T-cell (primary cell): ENCODE results near the gene TUBG2. TPM values are rescaled to one million over a fixed set of nuclear protein-coding genes. Genes with fewer than 3 reads are reported as not detected.
"Not testable (repeated sequence)": the region's sequence is repeated elsewhere in the genome, so short reads cannot be mapped to it uniquely, and the experiment has no call there.

ENCODE experiments used
- ATAC-seq, 4 experiments: fragments of 200-7000 bp in 3 of 4; fragments of 150-1000 bp in 1 of 4; cut with Tn5 transposase; replicated peaks in 1 of 4; 1 replicate in 3 of 4; 2 replicates in 1 of 4; pipeline ENCODE4 v1.10.0; 2021; ENCODE audit warnings: moderate library complexity in 3 of 4, mild to moderate bottlenecking in 2 of 4, moderate number of reproducible peaks in 1 of 4
- CTCF ChIA-PET, 2 donors: fragments of 300-600 bp; sonication (Branson Sonifier 250); formaldehyde crosslinking; loops; one replicate each; lab custom pipeline; 2022; ENCODE audit warnings: antibody characterized with exemption in 2 of 2; lab: Charles Lee
- POLR2A ChIA-PET, 2 donors: fragments of 300-600 bp; sonication (Branson Sonifier 250); formaldehyde crosslinking; loops; one replicate each; lab custom pipeline; 2022; ENCODE audit warnings: antibody characterized with exemption in 2 of 2; lab: Charles Lee
- DNase-seq, 35 experiments: peaks; one replicate each; pipeline versions ENCODE4 v3.0.0 to v3.0.0-alpha.2; 2013 to 2023
- H3K27ac ChIP-seq: one replicate; pipeline ENCODE4 v1.5.1; 2013; ENCODE audit warnings: low read length
- H3K27me3 ChIP-seq, 2 experiments: replicated peaks in 1 of 2; 1 replicate in 1 of 2; 2 replicates in 1 of 2; pipeline versions ENCODE4 v1.6.1 to v1.7.0; 2013; ENCODE audit warnings: low read length in 1 of 2, mixed read lengths in 1 of 2; ENCODE audit not compliant: control insufficient read depth in 2 of 2, insufficient read depth in 2 of 2; ENCODE audit errors: extremely low read depth in 1 of 2
- H3K36me3 ChIP-seq, 2 donors: 1 replicate in 1 of 2; 2 replicates in 1 of 2; pipeline versions ENCODE4 v1.6.1 to v1.7.0; 2013; ENCODE audit warnings: low read length in 1 of 2; ENCODE audit not compliant: control insufficient read depth in 2 of 2, insufficient read depth in 1 of 2; ENCODE audit errors: extremely low read depth in 1 of 2
- H3K4me1 ChIP-seq, 2 experiments: 1 replicate in 1 of 2; 2 replicates in 1 of 2; pipeline versions ENCODE4 v1.6.1 to v1.7.0; 2013; ENCODE audit warnings: low read length in 2 of 2, mixed read lengths in 1 of 2; ENCODE audit not compliant: insufficient read depth in 2 of 2, control insufficient read depth in 1 of 2; ENCODE audit errors: extremely low read depth in 1 of 2
- H3K4me3 ChIP-seq, 2 donors: 1 replicate in 1 of 2; 2 replicates in 1 of 2; pipeline versions ENCODE4 v1.5.1 to v1.7.0; 2013; ENCODE audit warnings: mild to moderate bottlenecking in 2 of 2, low read length in 1 of 2, moderate library complexity in 1 of 2; ENCODE audit not compliant: control insufficient read depth in 1 of 2; ENCODE audit errors: extremely low read depth in 1 of 2
- H3K9me3 ChIP-seq: 2 replicates; pipeline ENCODE4 v1.7.0; 2013
- H3K27ac Mint-ChIP-seq, 2 donors: one replicate each; pipeline ENCODE4 v1.8.0; 2020 to 2021; ENCODE audit warnings: mild to moderate bottlenecking in 2 of 2, mixed read lengths in 2 of 2
- H3K27me3 Mint-ChIP-seq, 2 donors: one replicate each; pipeline ENCODE4 v1.8.0; 2021 to 2022; ENCODE audit warnings: mixed read lengths in 2 of 2
- H3K36me3 Mint-ChIP-seq: one replicate; pipeline ENCODE4 v1.8.0; 2021; ENCODE audit warnings: mixed read lengths
- H3K4me1 Mint-ChIP-seq, 3 donors: one replicate each; pipeline ENCODE4 v1.8.0; 2020 to 2022; ENCODE audit warnings: mixed read lengths in 3 of 3, mild to moderate bottlenecking in 1 of 3
- H3K4me3 Mint-ChIP-seq, 3 donors: one replicate each; pipeline ENCODE4 v1.8.0; 2020 to 2022; ENCODE audit warnings: mild to moderate bottlenecking in 3 of 3, mixed read lengths in 3 of 3, moderate library complexity in 3 of 3
- H3K9me3 Mint-ChIP-seq, 3 donors: one replicate each; pipeline ENCODE4 v1.8.0; 2020 to 2022; ENCODE audit warnings: mixed read lengths in 3 of 3
- WGBS: methylation state at CpG from one replicate; pipeline ENCODE4 v1.1.5; 2013; ENCODE audit warnings: missing lambda C conversion rate; ENCODE audit not compliant: insufficient coverage; 5-methylcytosine and 5-hydroxymethylcytosine counted together
- total RNA-seq, 35 experiments: library from RNA in 6 of 35; stranded (reverse) in 6 of 35; fragments of 120-200 nt in 1 of 35; gene quantifications; one replicate each; pipeline versions ENCODE4 v1.2.1 to v1.2.4 and lab custom pipeline; 2013 to 2026

TUBG2 gene
- total RNA-seq, 5 donors from 2014 or later (not counting 1 experiment from before 2014, with no cell fraction given) = 13.7 to 22.3 (median 20.5) TPM

- WGBS = 78% methylated on average over 1 of the region's 7 CpGs
- Mint-ChIP-seq H3K9me3 (no peaks in the 10 kb centered on the region), H3K27ac (peak overlapping the region in 1 of 2 donors; percentile 4), H3K27me3 (peaks cover 0 to 3% of the 10 kb centered on the region in 2 donors), H3K36me3 (peaks cover 11% of the 10 kb centered on the region), H3K4me1 (peaks cover 15 to 24% (median 16%) of the 10 kb centered on the region in 3 donors), H3K4me3 (peak overlapping the region; percentile 18 to 88 (median 36))
- CTCF ChIA-PET = interaction anchor here in 1 of 2 donors (0.6 kb wide), 1 partner anchor 404 kb away, joined by 5 read pairs; no protein-coding TSS in a partner anchor
- Histone ChIP-seq H3K36me3 (peaks cover 0 to 4% of the 10 kb centered on the region in 2 donors), H3K27me3 (no peaks in the 10 kb centered on the region), H3K4me3 (no peak overlapping the region), H3K4me1 (peaks cover 0 to 14% of the 10 kb centered on the region in 2 experiments), H3K27ac (no peak overlapping the region), H3K9me3 (no peaks in the 10 kb centered on the region)
- POLR2A ChIA-PET = no interaction called here
- DNase-seq = no peak
- no peak for ATAC-seq
Measured at GRCh38 chr17:42660692-42661345, 1.7 kb downstream of the TUBG2 start.

- no peak overlapping the region for H3K4me3 Mint-ChIP-seq
- H3K9me3 Mint-ChIP-seq = no peaks in the 10 kb centered on the region
- CTCF ChIA-PET = no interaction called here
- DNase-seq (no peak), ATAC-seq (no peak)
- no peak overlapping the region for H3K27ac Mint-ChIP-seq
- H3K36me3 ChIP-seq = peaks cover 4 to 5% of the 10 kb centered on the region in 2 donors
- H3K27ac ChIP-seq = no peak overlapping the region
- WGBS = 85% methylated on average over 11 of the region's 14 CpGs
- H3K27me3 Mint-ChIP-seq = peaks cover 0 to 4% of the 10 kb centered on the region in 2 donors
- H3K9me3 ChIP-seq = no peaks in the 10 kb centered on the region
- H3K36me3 Mint-ChIP-seq = peaks cover 20% of the 10 kb centered on the region
- peaks cover 3 to 19% (median 7%) of the 10 kb centered on the region in 3 donors for H3K4me1 Mint-ChIP-seq
- POLR2A ChIA-PET = no interaction called here
- peaks cover 0 to 8% of the 10 kb centered on the region in 2 experiments for H3K4me1 ChIP-seq
- no peak overlapping the region for H3K4me3 ChIP-seq
- H3K27me3 ChIP-seq = peaks cover 3 to 12% of the 10 kb centered on the region in 2 experiments
Measured at GRCh38 chr17:42665581-42666001, 6.5 kb downstream of the TUBG2 start.

- H3K27ac Mint-ChIP-seq, H3K27me3 Mint-ChIP-seq, H3K9me3 ChIP-seq, H3K4me3 ChIP-seq, H3K9me3 Mint-ChIP-seq, H3K4me3 Mint-ChIP-seq, ATAC-seq, H3K36me3 ChIP-seq, POLR2A ChIA-PET, CTCF ChIA-PET, H3K27ac ChIP-seq, DNase-seq: not testable (repeated sequence)
- peaks cover 3 to 13% of the 10 kb centered on the region in 2 experiments for H3K4me1 ChIP-seq
- 100% methylated on average over 1 of the region's 16 CpGs for WGBS
- Mint-ChIP-seq H3K4me1 (peaks cover 7 to 22% (median 12%) of the 10 kb centered on the region in 3 donors), H3K36me3 (peaks cover 20% of the 10 kb centered on the region)
- H3K27me3 ChIP-seq = peaks cover 6 to 18% of the 10 kb centered on the region in 2 experiments
Measured at GRCh38 chr17:42666126-42666525, 7.0 kb downstream of the TUBG2 start.

GRCh38 chr17:42667088-42667951 lies 8.2 kb downstream of the TUBG2 start:
- no peak overlapping the region for H3K4me3 Mint-ChIP-seq
- Histone ChIP-seq H3K27me3 (peaks cover 9 to 30% of the 10 kb centered on the region in 2 experiments), H3K4me1 (peaks cover 4 to 16% of the 10 kb centered on the region in 2 experiments), H3K36me3 (peaks cover 4 to 5% of the 10 kb centered on the region in 2 donors), H3K27ac (no peak overlapping the region), H3K9me3 (no peaks in the 10 kb centered on the region), H3K4me3 (no peak overlapping the region)
- CTCF ChIA-PET = interaction anchor here in 1 of 2 donors (0.6 kb wide), 1 partner anchor 76 kb away, joined by 3 read pairs; no protein-coding TSS in a partner anchor
- no CpG with 5 or more reads among the region's 7 CpGs for WGBS
- ATAC-seq (no peak), DNase-seq (no peak)
- no peaks in the 10 kb centered on the region for H3K9me3 Mint-ChIP-seq
- peaks cover 20% of the 10 kb centered on the region for H3K36me3 Mint-ChIP-seq
- peaks cover 14 to 30% (median 20%) of the 10 kb centered on the region in 3 donors for H3K4me1 Mint-ChIP-seq
- H3K27ac Mint-ChIP-seq = no peak overlapping the region
- H3K27me3 Mint-ChIP-seq = peaks cover 6 to 18% of the 10 kb centered on the region in 2 donors
- POLR2A ChIA-PET = interaction anchor here in 1 of 2 donors (0.6 kb wide), 1 partner anchor 420 kb away, joined by 4 read pairs; no protein-coding TSS in a partner anchor

GRCh38 chr17:42669705-42669976 lies 10.6 kb downstream of the TUBG2 start:
- Mint-ChIP-seq H3K4me3 (peak overlapping the region in 2 of 3 donors; percentile 47 to 80), H3K4me1 (peaks cover 20 to 36% (median 25%) of the 10 kb centered on the region in 3 donors), H3K27me3 (peaks cover 16 to 33% of the 10 kb centered on the region in 2 donors), H3K36me3 (peaks cover 14% of the 10 kb centered on the region), H3K9me3 (no peaks in the 10 kb centered on the region), H3K27ac (no peak overlapping the region)
- POLR2A ChIA-PET = no interaction called here
- CTCF ChIA-PET = no interaction called here
- ATAC-seq = no peak
- Histone ChIP-seq H3K27ac (no peak overlapping the region), H3K4me1 (peaks cover 8 to 29% of the 10 kb centered on the region in 2 experiments), H3K27me3 (peaks cover 13 to 53% of the 10 kb centered on the region in 2 experiments), H3K36me3 (peaks cover 4 to 5% of the 10 kb centered on the region in 2 donors), H3K9me3 (no peaks in the 10 kb centered on the region), H3K4me3 (no peak overlapping the region)
- 38% methylated on average over 10 of the region's 12 CpGs for WGBS
- no peak for DNase-seq
